ENCODE measurements around the gene GRIA4. TPM values are rescaled to one million over a fixed set of nuclear protein-coding genes. Genes with fewer than 3 reads are reported as not detected.

Gene GRIA4
- total RNA-seq, 1 donor from 2014 or later = 3.7 TPM

- no peaks in the 10 kb centered on the region for H3K9me3 ChIP-seq (ENCODE audit: low read depth)
- Mint-ChIP-seq H3K27me3 (ENCODE audit: insufficient read depth, low read depth) (peaks cover 1% of the 10 kb centered on the region), H3K4me3 (no peak overlapping the region), H3K9me3 (peaks cover 7% of the 10 kb centered on the region), H3K4me1 (no peaks in the 10 kb centered on the region), H3K36me3 (no peaks in the 10 kb centered on the region), H3K27ac (no peak overlapping the region)
- no peak overlapping the region for H3K27ac ChIP-seq
- H3K36me3 ChIP-seq = no peaks in the 10 kb centered on the region
- H3K79me2 ChIP-seq (ENCODE audit: low read depth) = no peaks in the 10 kb centered on the region
- no peak overlapping the region for H3K4me3 ChIP-seq
- H2AFZ ChIP-seq (replicated peaks) = no peak overlapping the region
- no peak overlapping the region for H3K9ac ChIP-seq
- no peaks in the 10 kb centered on the region for H3K27me3 ChIP-seq
- TF ChIP-seq EZH2 (IDR thresholded peaks at IDR 0.05) (no peak), EZH2phosphoT487 (IDR thresholded peaks at IDR 0.05) (no peak), CTCF (IDR thresholded peaks at IDR 0.05) (no peak)
- H3K4me2 ChIP-seq = no peak overlapping the region
- no peak for DNase-seq (ENCODE audit: low spot score)
- no peaks in the 10 kb centered on the region for H3K4me1 ChIP-seq
- no peaks in the 10 kb centered on the region for H3F3A ChIP-seq (ENCODE audit: low read depth)
- no peaks in the 10 kb centered on the region for H4K20me1 ChIP-seq (ENCODE audit: low read depth)
These were observed 287.3 kb downstream of the GRIA4 start for GRCh38 chr11:105897161-105897560.

- no peaks in the 10 kb centered on the region for H3F3A ChIP-seq (ENCODE audit: low read depth)
- H3K4me2 ChIP-seq = no peak overlapping the region
- no peaks in the 10 kb centered on the region for H4K20me1 ChIP-seq (ENCODE audit: low read depth)
- Mint-ChIP-seq H3K9me3 (peaks cover 7% of the 10 kb centered on the region), H3K27me3 (ENCODE audit: insufficient read depth, low read depth) (peaks cover 3% of the 10 kb centered on the region), H3K4me1 (peaks cover 16% of the 10 kb centered on the region), H3K4me3 (no peak overlapping the region), H3K36me3 (no peaks in the 10 kb centered on the region), H3K27ac (no peak overlapping the region)
- peaks cover 16% of the 10 kb centered on the region for H3K4me1 ChIP-seq
- no peaks in the 10 kb centered on the region for H3K36me3 ChIP-seq
- H3K27ac ChIP-seq = no peak overlapping the region
- TF ChIP-seq CTCF (IDR thresholded peaks at IDR 0.05) = no peak
- no peak for TF ChIP-seq EZH2phosphoT487 (IDR thresholded peaks at IDR 0.05)
- no peak for TF ChIP-seq EZH2 (IDR thresholded peaks at IDR 0.05)
- H3K27me3 ChIP-seq = no peaks in the 10 kb centered on the region
- H2AFZ ChIP-seq (replicated peaks) = no peak overlapping the region
- no peak overlapping the region for H3K4me3 ChIP-seq
- no peak overlapping the region for H3K9ac ChIP-seq
- no peaks in the 10 kb centered on the region for H3K9me3 ChIP-seq (ENCODE audit: low read depth)
- H3K79me2 ChIP-seq (ENCODE audit: low read depth) = no peaks in the 10 kb centered on the region
- DNase-seq (ENCODE audit: low spot score) = no peak
These were observed 289.9 kb downstream of the GRIA4 start for GRCh38 chr11:105899772-105900171.

GRCh38 chr11:105900515-105901035 lies 290.7 kb downstream of the GRIA4 start:
- H3K9me3 Mint-ChIP-seq = peaks cover 7% of the 10 kb centered on the region
- no peak overlapping the region for H3K27ac ChIP-seq
- H3K36me3 Mint-ChIP-seq = no peaks in the 10 kb centered on the region
- H3K9ac ChIP-seq = no peak overlapping the region
- no peak overlapping the region for H2AFZ ChIP-seq (replicated peaks)
- TF ChIP-seq EZH2 (IDR thresholded peaks at IDR 0.05) = no peak
- TF ChIP-seq EZH2phosphoT487 (IDR thresholded peaks at IDR 0.05) = no peak
- no peak for TF ChIP-seq CTCF (IDR thresholded peaks at IDR 0.05)
- H3K27ac Mint-ChIP-seq = no peak overlapping the region
- no peak for DNase-seq (ENCODE audit: low spot score)
- H3K4me2 ChIP-seq = no peak overlapping the region
- H3K4me3 Mint-ChIP-seq = no peak overlapping the region
- no peaks in the 10 kb centered on the region for H3F3A ChIP-seq (ENCODE audit: low read depth)
- peaks cover 16% of the 10 kb centered on the region for H3K4me1 ChIP-seq
- no peak overlapping the region for H3K4me3 ChIP-seq
- H3K27me3 Mint-ChIP-seq (ENCODE audit: insufficient read depth, low read depth) = peaks cover 4% of the 10 kb centered on the region
- no peaks in the 10 kb centered on the region for H3K79me2 ChIP-seq (ENCODE audit: low read depth)
- peaks cover 16% of the 10 kb centered on the region for H3K4me1 Mint-ChIP-seq
- no peaks in the 10 kb centered on the region for H3K9me3 ChIP-seq (ENCODE audit: low read depth)
- H4K20me1 ChIP-seq (ENCODE audit: low read depth) = no peaks in the 10 kb centered on the region
- no peaks in the 10 kb centered on the region for H3K36me3 ChIP-seq
- H3K27me3 ChIP-seq = no peaks in the 10 kb centered on the region

Data from neural progenitor cell (in vitro differentiated cells).